ENCODE measurements around the gene FAM107A. TPM values are rescaled to one million over a fixed set of nuclear protein-coding genes. Genes with fewer than 3 reads are reported as not detected.

FAM107A gene
- total and polyA plus RNA-seq, 4 donors = 3.8 to 23.6 (median 7.9) TPM

GRCh38 chr3:58620421-58620820 lies 43.2 kb upstream of the FAM107A start:
- no peak overlapping the region for H3K4me3 ChIP-seq (ENCODE audit: low read length in 2 of 2)
- 91 to 94% methylated on average over 8 of the region's 8 CpGs for WGBS, 2 donors
- intact Hi-C loops (cut with DNase I) = no loop called here
- H3K27ac ChIP-seq (ENCODE audit: low read depth in 1 of 2, low read length in 2 of 2) = no peak overlapping the region
- no peaks in the 10 kb centered on the region for H3K36me3 ChIP-seq (ENCODE audit: control insufficient read depth in 1 of 2, insufficient read depth in 2 of 2, low read length in 1 of 2)
- no peak for DNase-seq
- H3K9me3 ChIP-seq (ENCODE audit: control insufficient read depth, low read length) = no peaks in the 10 kb centered on the region
- H3K4me1 ChIP-seq (ENCODE audit: control insufficient read depth in 1 of 2, insufficient read depth in 2 of 2, low read length in 2 of 2) = no peaks in the 10 kb centered on the region
- ATAC-seq (ENCODE audit: low FRiP score) = peak; percentile 27
- H3K27me3 ChIP-seq (ENCODE audit: control insufficient read depth in 1 of 2, insufficient read depth in 2 of 2, low read length in 1 of 2) = no peaks in the 10 kb centered on the region

- H3K27ac ChIP-seq (ENCODE audit: low read depth in 1 of 2, low read length in 2 of 2) = no peak overlapping the region
- DNase-seq = no peak
- intact Hi-C loops (cut with DNase I) = no loop called here
- 57 to 58% methylated on average over 8 of the region's 8 CpGs for WGBS, 2 donors
- H3K36me3 ChIP-seq (ENCODE audit: control insufficient read depth in 1 of 2, insufficient read depth in 2 of 2, low read length in 1 of 2) = no peaks in the 10 kb centered on the region
- H3K9me3 ChIP-seq (ENCODE audit: control insufficient read depth, low read length) = no peaks in the 10 kb centered on the region
- H3K4me1 ChIP-seq (ENCODE audit: control insufficient read depth in 1 of 2, insufficient read depth in 2 of 2, low read length in 2 of 2) = no peaks in the 10 kb centered on the region
- no peaks in the 10 kb centered on the region for H3K27me3 ChIP-seq (ENCODE audit: control insufficient read depth in 1 of 2, insufficient read depth in 2 of 2, low read length in 1 of 2)
- H3K4me3 ChIP-seq (ENCODE audit: low read length in 2 of 2) = no peak overlapping the region
- peak; percentile 20 for ATAC-seq (ENCODE audit: low FRiP score)
Measured at GRCh38 chr3:58617338-58617761, 40.2 kb upstream of the FAM107A start.

GRCh38 chr3:58613236-58614132 lies 36.3 kb upstream of the FAM107A start:
- Histone ChIP-seq H3K27me3 (ENCODE audit: control insufficient read depth in 1 of 2, insufficient read depth in 2 of 2, low read length in 1 of 2) (no peaks in the 10 kb centered on the region), H3K36me3 (ENCODE audit: control insufficient read depth in 1 of 2, insufficient read depth in 2 of 2, low read length in 1 of 2) (no peaks in the 10 kb centered on the region), H3K4me3 (ENCODE audit: low read length in 2 of 2) (no peak overlapping the region), H3K9me3 (ENCODE audit: control insufficient read depth, low read length) (no peaks in the 10 kb centered on the region), H3K27ac (ENCODE audit: low read depth in 1 of 2, low read length in 2 of 2) (no peak overlapping the region), H3K4me1 (ENCODE audit: control insufficient read depth in 1 of 2, insufficient read depth in 2 of 2, low read length in 2 of 2) (no peaks in the 10 kb centered on the region)
- intact Hi-C loops (cut with DNase I) = no loop called here
- 80 to 89% methylated on average over 7 of the region's 7 CpGs for WGBS, 2 donors
- no peak for DNase-seq
- ATAC-seq (ENCODE audit: low FRiP score) = peak; percentile 21

GRCh38 chr3:58612830-58613229 lies 35.6 kb upstream of the FAM107A start:
- 40% methylated on average over 9 of the region's 9 CpGs for WGBS, 2 donors
- ATAC-seq (ENCODE audit: low FRiP score) (no peak), DNase-seq (no peak)
- Histone ChIP-seq H3K4me3 (ENCODE audit: low read length in 2 of 2) (no peak overlapping the region), H3K27me3 (ENCODE audit: control insufficient read depth in 1 of 2, insufficient read depth in 2 of 2, low read length in 1 of 2) (no peaks in the 10 kb centered on the region), H3K9me3 (ENCODE audit: control insufficient read depth, low read length) (no peaks in the 10 kb centered on the region), H3K27ac (ENCODE audit: low read depth in 1 of 2, low read length in 2 of 2) (no peak overlapping the region), H3K36me3 (ENCODE audit: control insufficient read depth in 1 of 2, insufficient read depth in 2 of 2, low read length in 1 of 2) (no peaks in the 10 kb centered on the region), H3K4me1 (ENCODE audit: control insufficient read depth in 1 of 2, insufficient read depth in 2 of 2, low read length in 2 of 2) (no peaks in the 10 kb centered on the region)
- intact Hi-C loops (cut with DNase I) = no loop called here

- ATAC-seq (ENCODE audit: low FRiP score) = no peak
- Histone ChIP-seq H3K9me3 (ENCODE audit: control insufficient read depth, low read length) (peaks cover 1% of the 10 kb centered on the region), H3K4me1 (ENCODE audit: control insufficient read depth in 1 of 2, insufficient read depth in 2 of 2, low read length in 2 of 2) (no peaks in the 10 kb centered on the region), H3K27ac (ENCODE audit: low read depth in 1 of 2, low read length in 2 of 2) (no peak overlapping the region), H3K4me3 (ENCODE audit: low read length in 2 of 2) (no peak overlapping the region), H3K27me3 (ENCODE audit: control insufficient read depth in 1 of 2, insufficient read depth in 2 of 2, low read length in 1 of 2) (no peaks in the 10 kb centered on the region), H3K36me3 (ENCODE audit: control insufficient read depth in 1 of 2, insufficient read depth in 2 of 2, low read length in 1 of 2) (no peaks in the 10 kb centered on the region)
- DNase-seq = no peak
- intact Hi-C loops (cut with DNase I) = no loop called here
- WGBS, 2 donors = 87 to 90% methylated on average over 7 of the region's 7 CpGs
Measured at GRCh38 chr3:58609990-58610389, 32.8 kb upstream of the FAM107A start.

- WGBS, 2 donors = 58 to 75% methylated on average over 5 of the region's 5 CpGs
- DNase-seq = no peak
- Histone ChIP-seq H3K27me3 (ENCODE audit: control insufficient read depth in 1 of 2, insufficient read depth in 2 of 2, low read length in 1 of 2) (no peaks in the 10 kb centered on the region), H3K4me3 (ENCODE audit: low read length in 2 of 2) (no peak overlapping the region), H3K27ac (ENCODE audit: low read depth in 1 of 2, low read length in 2 of 2) (no peak overlapping the region), H3K9me3 (ENCODE audit: control insufficient read depth, low read length) (peaks cover 4% of the 10 kb centered on the region), H3K4me1 (ENCODE audit: control insufficient read depth in 1 of 2, insufficient read depth in 2 of 2, low read length in 2 of 2) (no peaks in the 10 kb centered on the region), H3K36me3 (ENCODE audit: control insufficient read depth in 1 of 2, insufficient read depth in 2 of 2, low read length in 1 of 2) (no peaks in the 10 kb centered on the region)
- intact Hi-C loops (cut with DNase I) = no loop called here
- ATAC-seq (ENCODE audit: low FRiP score) = no peak
Measured at GRCh38 chr3:58608648-58609047, 31.5 kb upstream of the FAM107A start.

GRCh38 chr3:58607816-58608215 lies 30.6 kb upstream of the FAM107A start:
- intact Hi-C loops (cut with DNase I) = no loop called here
- 70 to 75% methylated on average over 4 of the region's 4 CpGs for WGBS, 2 donors
- Histone ChIP-seq H3K36me3 (ENCODE audit: control insufficient read depth in 1 of 2, insufficient read depth in 2 of 2, low read length in 1 of 2) (no peaks in the 10 kb centered on the region), H3K4me3 (ENCODE audit: low read length in 2 of 2) (no peak overlapping the region), H3K27me3 (ENCODE audit: control insufficient read depth in 1 of 2, insufficient read depth in 2 of 2, low read length in 1 of 2) (no peaks in the 10 kb centered on the region), H3K27ac (ENCODE audit: low read depth in 1 of 2, low read length in 2 of 2) (no peak overlapping the region), H3K9me3 (ENCODE audit: control insufficient read depth, low read length) (peaks cover 4% of the 10 kb centered on the region), H3K4me1 (ENCODE audit: control insufficient read depth in 1 of 2, insufficient read depth in 2 of 2, low read length in 2 of 2) (no peaks in the 10 kb centered on the region)
- no peak for DNase-seq
- ATAC-seq (ENCODE audit: low FRiP score) = no peak

- Histone ChIP-seq H3K27me3 (ENCODE audit: control insufficient read depth in 1 of 2, insufficient read depth in 2 of 2, low read length in 1 of 2) (no peaks in the 10 kb centered on the region), H3K27ac (ENCODE audit: low read depth in 1 of 2, low read length in 2 of 2) (no peak overlapping the region), H3K4me1 (ENCODE audit: control insufficient read depth in 1 of 2, insufficient read depth in 2 of 2, low read length in 2 of 2) (no peaks in the 10 kb centered on the region), H3K9me3 (ENCODE audit: control insufficient read depth, low read length) (peaks cover 5% of the 10 kb centered on the region), H3K36me3 (ENCODE audit: control insufficient read depth in 1 of 2, insufficient read depth in 2 of 2, low read length in 1 of 2) (no peaks in the 10 kb centered on the region), H3K4me3 (ENCODE audit: low read length in 2 of 2) (no peak overlapping the region)
- no peak for ATAC-seq (ENCODE audit: low FRiP score)
- no peak for DNase-seq
- 67 to 77% methylated on average over 1 of the region's 1 CpG for WGBS, 2 donors
- intact Hi-C loops (cut with DNase I) = no loop called here
Measured at GRCh38 chr3:58606693-58607092, 29.5 kb upstream of the FAM107A start.

- no peak overlapping the region for H3K4me3 ChIP-seq (ENCODE audit: low read length in 2 of 2)
- intact Hi-C loops (cut with DNase I) = no loop called here
- H3K9me3 ChIP-seq (ENCODE audit: control insufficient read depth, low read length) = peaks cover 5% of the 10 kb centered on the region
- H3K27ac ChIP-seq (ENCODE audit: low read depth in 1 of 2, low read length in 2 of 2) = no peak overlapping the region
- WGBS, 2 donors = 74 to 75% methylated on average over 6 of the region's 6 CpGs
- no peaks in the 10 kb centered on the region for H3K4me1 ChIP-seq (ENCODE audit: control insufficient read depth in 1 of 2, insufficient read depth in 2 of 2, low read length in 2 of 2)
- H3K27me3 ChIP-seq (ENCODE audit: control insufficient read depth in 1 of 2, insufficient read depth in 2 of 2, low read length in 1 of 2) = peaks cover 0 to 2% of the 10 kb centered on the region in 2 donors
- no peak for DNase-seq
- no peaks in the 10 kb centered on the region for H3K36me3 ChIP-seq (ENCODE audit: control insufficient read depth in 1 of 2, insufficient read depth in 2 of 2, low read length in 1 of 2)
- ATAC-seq (ENCODE audit: low FRiP score) = no peak
Measured at GRCh38 chr3:58604031-58604430, 26.8 kb upstream of the FAM107A start.

Measured in aorta (tissue), 5 donors.